Esophagus muscularis mucosa (tissue), 4 donors: ENCODE data around the gene HYCC2.
"Not testable (repeated sequence)": the region's sequence is repeated elsewhere in the genome, so short reads cannot be mapped to it uniquely, and the experiment has no call there.

Experiments
- CTCF ChIP-seq, 3 experiments: fragments of 200-600 bp in 2 of 3; fragments of 450-650 bp in 1 of 3; sonication (generic) in 2 of 3; IDR thresholded peaks; one replicate each; pipeline ENCODE4 v1.5.1; 2017 to 2019; ENCODE audit warnings: antibody characterized with exemption in 3 of 3, mild to moderate bottlenecking in 2 of 3, moderate library complexity in 1 of 3
- EP300 ChIP-seq: sonication (generic); formaldehyde crosslinking; IDR thresholded peaks from one replicate; pipeline ENCODE4 v1.6.1; 2017; ENCODE audit warnings: antibody characterized with exemption
- POLR2A ChIP-seq: fragments of 450-650 bp; IDR thresholded peaks from one replicate; pipeline ENCODE4 v1.6.1; 2017; ENCODE audit warnings: antibody characterized with exemption, moderate library complexity, mild to moderate bottlenecking, low read depth
- POLR2AphosphoS5 ChIP-seq, 2 donors: sonication (generic); formaldehyde crosslinking; IDR thresholded peaks; one replicate each; pipeline ENCODE4 v1.6.1; 2017; ENCODE audit warnings: antibody characterized with exemption in 2 of 2

- not testable (repeated sequence) for TF ChIP-seq POLR2A; CTCF (IDR thresholded peaks at IDR 0.05); POLR2AphosphoS5 (IDR thresholded peaks at IDR 0.05); EP300
These were observed 37.1 kb downstream of the HYCC2 start for GRCh38 chr2:201034355-201034754.
